CD4-positive, alpha-beta T cell treated with Interleukin-4 for 4 hours (primary cell): ENCODE data around the gene CDC42EP3.
A peak's percentile ranks its signal among the peaks of the same experiment; 100 is the strongest.

Experiments used
- DNase-seq: peaks from one replicate; pipeline ENCODE4 v3.0.0-alpha.2; 2020

Gene CDC42EP3

GRCh38 chr2:37635504-37636380 is 35.7 kb downstream of the CDC42EP3 start:
- peak; percentile 95 for DNase-seq

GRCh38 chr2:37634914-37635503 is 36.4 kb downstream of the CDC42EP3 start:
- peak; percentile 69 for DNase-seq

- peak; percentile 46 for DNase-seq
Measured at GRCh38 chr2:37633845-37634244, 37.6 kb downstream of the CDC42EP3 start.

- no peak for DNase-seq
Measured at GRCh38 chr2:37633234-37633633, 38.2 kb downstream of the CDC42EP3 start.

- DNase-seq: no peak
Measured at GRCh38 chr2:37632310-37632709, 39.1 kb downstream of the CDC42EP3 start.

GRCh38 chr2:37631698-37632097 is 39.7 kb downstream of the CDC42EP3 start:
- DNase-seq: no peak

GRCh38 chr2:37631292-37631691 is 40.1 kb downstream of the CDC42EP3 start:
- DNase-seq: no peak

- no peak for DNase-seq
Measured at GRCh38 chr2:37630776-37631175, 40.7 kb downstream of the CDC42EP3 start.

- DNase-seq: no peak
Measured at GRCh38 chr2:37630301-37630700, 41.1 kb downstream of the CDC42EP3 start.

GRCh38 chr2:37629529-37629928 is 41.9 kb downstream of the CDC42EP3 start:
- no peak for DNase-seq

- no peak for DNase-seq
Measured at GRCh38 chr2:37627710-37628109, 43.7 kb downstream of the CDC42EP3 start.

- DNase-seq: peak; percentile 84
Measured at GRCh38 chr2:37625796-37626571, 45.5 kb downstream of the CDC42EP3 start.

GRCh38 chr2:37625156-37625555 is 46.3 kb downstream of the CDC42EP3 start:
- DNase-seq: no peak

GRCh38 chr2:37623971-37624900 is 47.2 kb downstream of the CDC42EP3 start:
- DNase-seq: peak; percentile 80

- DNase-seq: no peak
Measured at GRCh38 chr2:37623406-37623805, 48.0 kb downstream of the CDC42EP3 start.

GRCh38 chr2:37622450-37623100 is 48.9 kb downstream of the CDC42EP3 start:
- no peak for DNase-seq

- DNase-seq: no peak
Measured at GRCh38 chr2:37621199-37621598, 50.2 kb downstream of the CDC42EP3 start.

GRCh38 chr2:37619959-37620300 is 51.5 kb downstream of the CDC42EP3 start:
- DNase-seq: no peak

GRCh38 chr2:37619230-37619958 is 52.0 kb downstream of the CDC42EP3 start:
- DNase-seq: no peak

GRCh38 chr2:37618326-37618725 is 53.1 kb downstream of the CDC42EP3 start:
- no peak for DNase-seq
